HEK293 (cell line): ENCODE results near the gene PWWP2A.

Source experiments
- CTCF ChIA-PET: fragments of 350-600 bp; formaldehyde crosslinking; extraction: SDS; loops from one replicate; lab custom pipeline; 2021; ENCODE audit warnings: antibody characterized with exemption; lab: Yijun Ruan, JAX
- POLR2A ChIA-PET: fragments of 300-600 bp; formaldehyde crosslinking; extraction: SDS; loops from one replicate; lab custom pipeline; 2020; ENCODE audit warnings: antibody characterized with exemption, inconsistent platforms; lab: Yijun Ruan, JAX
- H3K27ac ChIP-seq: fragments of 200-500 bp; sonication (Bioruptor generic); 2 replicates; pipeline ENCODE4 v1.5.1; 2014; ENCODE audit warnings: low read depth, low read length, control low read depth, inconsistent platforms; ENCODE audit errors: extremely low read depth
- H3K36me3 ChIP-seq, 2 experiments: fragments of 200-500 bp in 1 of 2; sonication (Bioruptor generic) in 1 of 2; 1 replicate in 1 of 2; 2 replicates in 1 of 2; pipeline ENCODE4 v1.5.1; 2014 to 2017; ENCODE audit warnings: inconsistent platforms in 2 of 2, low read length in 2 of 2; ENCODE audit not compliant: control insufficient read depth in 2 of 2, insufficient read depth in 1 of 2
- H3K4me1 ChIP-seq: fragments of 200-500 bp; sonication (Bioruptor generic); 2 replicates; pipeline ENCODE4 v1.5.1; 2014; ENCODE audit warnings: mild to moderate bottlenecking, low read length, inconsistent platforms; ENCODE audit not compliant: control insufficient read depth, insufficient read depth
- H3K4me3 ChIP-seq: 2 replicates; pipeline ENCODE4 v1.5.1; 2011; ENCODE audit warnings: low read depth, mild to moderate bottlenecking, control low read depth, low read length, moderate library complexity
- H3K9me3 ChIP-seq: fragments of 200-500 bp; sonication (Bioruptor generic); 2 replicates; pipeline ENCODE4 v1.5.1; 2014; ENCODE audit warnings: low read depth, low read length, inconsistent platforms; ENCODE audit not compliant: control insufficient read depth, insufficient read depth
- HOXA7 ChIP-seq: sonication (generic); formaldehyde crosslinking; IDR thresholded peaks from 2 replicates; pipeline ENCODE4 v1.8.1; 2022; ENCODE audit warnings: missing genetic modification reagents, borderline replicate concordance
- KLF9 ChIP-seq: fragments of 450-650 bp; formaldehyde crosslinking; IDR thresholded peaks from 2 replicates; pipeline ENCODE4 v1.5.1; 2016; ENCODE audit warnings: missing biosample characterization, missing genetic modification characterization, low read depth
- SETDB1 ChIP-seq: IDR thresholded peaks from one replicate; pipeline ENCODE4 v1.6.1; 2017; ENCODE audit warnings: mild to moderate bottlenecking, low read length, moderate library complexity, mixed read lengths; ENCODE audit not compliant: insufficient read length
- YY2 ChIP-seq: fragments of 450-650 bp; formaldehyde crosslinking; IDR thresholded peaks from 2 replicates; pipeline ENCODE4 v1.5.1; 2016; ENCODE audit warnings: missing biosample characterization, missing genetic modification characterization
- ZBTB1 ChIP-seq: fragments of 450-650 bp; formaldehyde crosslinking; IDR thresholded peaks from 2 replicates; pipeline ENCODE4 v1.5.1; 2016; ENCODE audit warnings: missing biosample characterization, missing genetic modification characterization
- ZNF112 ChIP-seq: fragments of 450-650 bp; formaldehyde crosslinking; IDR thresholded peaks from 2 replicates; pipeline ENCODE4 v1.5.0; 2017; ENCODE audit warnings: missing biosample characterization, missing genetic modification characterization
- ZNF132 ChIP-seq: fragments of 450-650 bp; formaldehyde crosslinking; IDR thresholded peaks from 2 replicates; pipeline ENCODE4 v1.5.1; 2017; ENCODE audit warnings: missing biosample characterization, missing genetic modification characterization, borderline replicate concordance
- ZNF157 ChIP-seq: fragments of 450-650 bp; formaldehyde crosslinking; IDR thresholded peaks from 2 replicates; pipeline ENCODE4 v1.5.1; 2016; ENCODE audit warnings: missing biosample characterization, missing genetic modification characterization
- ZNF202 ChIP-seq: fragments of 450-650 bp; formaldehyde crosslinking; IDR thresholded peaks from 2 replicates; pipeline ENCODE4 v1.5.1; 2016; ENCODE audit warnings: missing biosample characterization, missing genetic modification characterization, borderline replicate concordance
- ZNF23 ChIP-seq: fragments of 450-650 bp; formaldehyde crosslinking; IDR thresholded peaks from 2 replicates; pipeline ENCODE4 v1.5.1; 2016; ENCODE audit warnings: missing biosample characterization, missing genetic modification characterization, borderline replicate concordance
- ZNF24 ChIP-seq: fragments of 450-650 bp; formaldehyde crosslinking; IDR thresholded peaks from 2 replicates; pipeline ENCODE4 v1.5.1; 2016; ENCODE audit warnings: missing biosample characterization, missing genetic modification characterization
- ZNF518A ChIP-seq: fragments of 450-650 bp; formaldehyde crosslinking; conservative IDR thresholded peaks from 2 replicates; pipeline ENCODE4 v1.5.1; 2016; ENCODE audit warnings: low read depth, missing biosample characterization, missing genetic modification characterization
- ZNF549 ChIP-seq: fragments of 450-650 bp; IDR thresholded peaks from 2 replicates; pipeline ENCODE4 v1.5.1; 2018; ENCODE audit warnings: missing biosample characterization, missing genetic modification characterization, mild to moderate bottlenecking, inconsistent platforms, moderate library complexity
- ZNF585B ChIP-seq: fragments of 450-650 bp; formaldehyde crosslinking; IDR thresholded peaks from 2 replicates; pipeline ENCODE4 v1.5.1; 2016; ENCODE audit warnings: missing biosample characterization, missing genetic modification characterization
- TF ChIP-seq, protein P1 (sequence below): IDR thresholded peaks from 2 replicates; pipeline ENCODE4 v1.6.1; 2011; ENCODE audit warnings: mild to moderate bottlenecking, low read depth, low read length, borderline replicate concordance
- TF ChIP-seq, protein P2 (sequence below): fragments of 450-650 bp; formaldehyde crosslinking; IDR thresholded peaks from 2 replicates; pipeline ENCODE4 v1.5.1; 2016; ENCODE audit warnings: missing biosample characterization, missing genetic modification characterization, borderline replicate concordance
- TF ChIP-seq, protein P3 (sequence below): fragments of 450-650 bp; formaldehyde crosslinking; IDR thresholded peaks from 2 replicates; pipeline ENCODE4 v1.5.1; 2016; ENCODE audit warnings: missing biosample characterization, missing genetic modification characterization
- TF ChIP-seq, protein P4 (sequence below): fragments of 450-650 bp; formaldehyde crosslinking; IDR thresholded peaks from 2 replicates; pipeline ENCODE4; 2016; ENCODE audit warnings: missing biosample characterization, missing genetic modification characterization
- TF ChIP-seq, protein P5 (sequence below): fragments of 450-650 bp; formaldehyde crosslinking; IDR thresholded peaks from 2 replicates; pipeline ENCODE4 v1.5.1; 2016; ENCODE audit warnings: missing biosample characterization, missing genetic modification characterization, borderline replicate concordance

The PWWP2A gene

DNA sequence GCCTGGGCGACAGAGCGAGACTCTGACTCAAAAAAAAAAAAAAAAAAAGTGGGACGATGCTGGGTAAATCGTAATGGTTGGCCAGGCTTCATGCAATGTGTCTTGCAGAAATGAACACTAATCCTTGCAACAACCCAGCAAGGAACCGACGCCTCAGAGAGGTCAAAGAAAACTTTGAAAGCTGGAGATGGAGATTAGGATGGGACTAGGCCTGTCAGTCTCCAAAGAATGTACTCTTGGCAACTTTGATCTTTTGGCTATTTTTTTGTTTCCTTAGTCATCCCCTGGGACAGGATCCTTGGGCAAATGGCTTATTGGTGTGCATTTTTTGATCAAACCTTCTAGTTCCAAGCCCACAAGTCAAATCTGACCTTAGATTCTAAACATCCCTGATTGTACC, 10.6 kb upstream of the PWWP2A start:
- ChIA-PET CTCF (interaction anchor here (0.9 kb wide), 1 partner anchor 205 kb away, joined by 4 read pairs; no protein-coding TSS in a partner anchor), POLR2A (no interaction called here)
- Histone ChIP-seq H3K27ac (no peak overlapping the region), H3K9me3 (no peaks in the 10 kb centered on the region), H3K36me3 (no peaks in the 10 kb centered on the region), H3K4me3 (no peak overlapping the region), H3K4me1 (no peaks in the 10 kb centered on the region)
- TF ChIP-seq, protein P1, sequence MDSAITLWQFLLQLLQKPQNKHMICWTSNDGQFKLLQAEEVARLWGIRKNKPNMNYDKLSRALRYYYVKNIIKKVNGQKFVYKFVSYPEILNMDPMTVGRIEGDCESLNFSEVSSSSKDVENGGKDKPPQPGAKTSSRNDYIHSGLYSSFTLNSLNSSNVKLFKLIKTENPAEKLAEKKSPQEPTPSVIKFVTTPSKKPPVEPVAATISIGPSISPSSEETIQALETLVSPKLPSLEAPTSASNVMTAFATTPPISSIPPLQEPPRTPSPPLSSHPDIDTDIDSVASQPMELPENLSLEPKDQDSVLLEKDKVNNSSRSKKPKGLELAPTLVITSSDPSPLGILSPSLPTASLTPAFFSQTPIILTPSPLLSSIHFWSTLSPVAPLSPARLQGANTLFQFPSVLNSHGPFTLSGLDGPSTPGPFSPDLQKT = no peak
- TF ChIP-seq ZNF585B (tag by site-specific recombination) (no peak), ZNF202 (no peak), HOXA7 (no peak), KLF9 (tag by site-specific recombination) (no peak), ZNF549 (no peak), SETDB1 (no peak), ZNF157 (no peak), ZBTB1 (tag by site-specific recombination) (no peak), ZNF24 (tag by site-specific recombination) (no peak)
- TF ChIP-seq, protein P2, sequence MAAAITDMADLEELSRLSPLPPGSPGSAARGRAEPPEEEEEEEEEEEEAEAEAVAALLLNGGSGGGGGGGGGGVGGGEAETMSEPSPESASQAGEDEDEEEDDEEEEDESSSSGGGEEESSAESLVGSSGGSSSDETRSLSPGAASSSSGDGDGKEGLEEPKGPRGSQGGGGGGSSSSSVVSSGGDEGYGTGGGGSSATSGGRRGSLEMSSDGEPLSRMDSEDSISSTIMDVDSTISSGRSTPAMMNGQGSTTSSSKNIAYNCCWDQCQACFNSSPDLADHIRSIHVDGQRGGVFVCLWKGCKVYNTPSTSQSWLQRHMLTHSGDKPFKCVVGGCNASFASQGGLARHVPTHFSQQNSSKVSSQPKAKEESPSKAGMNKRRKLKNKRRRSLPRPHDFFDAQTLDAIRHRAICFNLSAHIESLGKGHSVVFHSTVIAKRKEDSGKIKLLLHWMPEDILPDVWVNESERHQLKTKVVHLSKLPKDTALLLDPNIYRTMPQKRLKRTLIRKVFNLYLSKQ (tag by site-specific recombination) = no peak
- TF ChIP-seq, protein P3, sequence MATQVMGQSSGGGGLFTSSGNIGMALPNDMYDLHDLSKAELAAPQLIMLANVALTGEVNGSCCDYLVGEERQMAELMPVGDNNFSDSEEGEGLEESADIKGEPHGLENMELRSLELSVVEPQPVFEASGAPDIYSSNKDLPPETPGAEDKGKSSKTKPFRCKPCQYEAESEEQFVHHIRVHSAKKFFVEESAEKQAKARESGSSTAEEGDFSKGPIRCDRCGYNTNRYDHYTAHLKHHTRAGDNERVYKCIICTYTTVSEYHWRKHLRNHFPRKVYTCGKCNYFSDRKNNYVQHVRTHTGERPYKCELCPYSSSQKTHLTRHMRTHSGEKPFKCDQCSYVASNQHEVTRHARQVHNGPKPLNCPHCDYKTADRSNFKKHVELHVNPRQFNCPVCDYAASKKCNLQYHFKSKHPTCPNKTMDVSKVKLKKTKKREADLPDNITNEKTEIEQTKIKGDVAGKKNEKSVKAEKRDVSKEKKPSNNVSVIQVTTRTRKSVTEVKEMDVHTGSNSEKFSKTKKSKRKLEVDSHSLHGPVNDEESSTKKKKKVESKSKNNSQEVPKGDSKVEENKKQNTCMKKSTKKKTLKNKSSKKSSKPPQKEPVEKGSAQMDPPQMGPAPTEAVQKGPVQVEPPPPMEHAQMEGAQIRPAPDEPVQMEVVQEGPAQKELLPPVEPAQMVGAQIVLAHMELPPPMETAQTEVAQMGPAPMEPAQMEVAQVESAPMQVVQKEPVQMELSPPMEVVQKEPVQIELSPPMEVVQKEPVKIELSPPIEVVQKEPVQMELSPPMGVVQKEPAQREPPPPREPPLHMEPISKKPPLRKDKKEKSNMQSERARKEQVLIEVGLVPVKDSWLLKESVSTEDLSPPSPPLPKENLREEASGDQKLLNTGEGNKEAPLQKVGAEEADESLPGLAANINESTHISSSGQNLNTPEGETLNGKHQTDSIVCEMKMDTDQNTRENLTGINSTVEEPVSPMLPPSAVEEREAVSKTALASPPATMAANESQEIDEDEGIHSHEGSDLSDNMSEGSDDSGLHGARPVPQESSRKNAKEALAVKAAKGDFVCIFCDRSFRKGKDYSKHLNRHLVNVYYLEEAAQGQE (tag by site-specific recombination) = no peak
- TF ChIP-seq, protein P4, sequence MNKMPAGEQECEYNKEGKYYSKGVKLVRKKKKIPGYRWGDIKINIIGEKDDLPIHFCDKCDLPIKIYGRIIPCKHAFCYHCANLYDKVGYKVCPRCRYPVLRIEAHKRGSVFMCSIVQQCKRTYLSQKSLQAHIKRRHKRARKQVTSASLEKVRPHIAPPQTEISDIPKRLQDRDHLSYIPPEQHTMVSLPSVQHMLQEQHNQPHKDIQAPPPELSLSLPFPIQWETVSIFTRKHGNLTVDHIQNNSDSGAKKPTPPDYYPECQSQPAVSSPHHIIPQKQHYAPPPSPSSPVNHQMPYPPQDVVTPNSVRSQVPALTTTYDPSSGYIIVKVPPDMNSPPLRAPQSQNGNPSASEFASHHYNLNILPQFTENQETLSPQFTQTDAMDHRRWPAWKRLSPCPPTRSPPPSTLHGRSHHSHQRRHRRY = no peak
- TF ChIP-seq, protein P5, sequence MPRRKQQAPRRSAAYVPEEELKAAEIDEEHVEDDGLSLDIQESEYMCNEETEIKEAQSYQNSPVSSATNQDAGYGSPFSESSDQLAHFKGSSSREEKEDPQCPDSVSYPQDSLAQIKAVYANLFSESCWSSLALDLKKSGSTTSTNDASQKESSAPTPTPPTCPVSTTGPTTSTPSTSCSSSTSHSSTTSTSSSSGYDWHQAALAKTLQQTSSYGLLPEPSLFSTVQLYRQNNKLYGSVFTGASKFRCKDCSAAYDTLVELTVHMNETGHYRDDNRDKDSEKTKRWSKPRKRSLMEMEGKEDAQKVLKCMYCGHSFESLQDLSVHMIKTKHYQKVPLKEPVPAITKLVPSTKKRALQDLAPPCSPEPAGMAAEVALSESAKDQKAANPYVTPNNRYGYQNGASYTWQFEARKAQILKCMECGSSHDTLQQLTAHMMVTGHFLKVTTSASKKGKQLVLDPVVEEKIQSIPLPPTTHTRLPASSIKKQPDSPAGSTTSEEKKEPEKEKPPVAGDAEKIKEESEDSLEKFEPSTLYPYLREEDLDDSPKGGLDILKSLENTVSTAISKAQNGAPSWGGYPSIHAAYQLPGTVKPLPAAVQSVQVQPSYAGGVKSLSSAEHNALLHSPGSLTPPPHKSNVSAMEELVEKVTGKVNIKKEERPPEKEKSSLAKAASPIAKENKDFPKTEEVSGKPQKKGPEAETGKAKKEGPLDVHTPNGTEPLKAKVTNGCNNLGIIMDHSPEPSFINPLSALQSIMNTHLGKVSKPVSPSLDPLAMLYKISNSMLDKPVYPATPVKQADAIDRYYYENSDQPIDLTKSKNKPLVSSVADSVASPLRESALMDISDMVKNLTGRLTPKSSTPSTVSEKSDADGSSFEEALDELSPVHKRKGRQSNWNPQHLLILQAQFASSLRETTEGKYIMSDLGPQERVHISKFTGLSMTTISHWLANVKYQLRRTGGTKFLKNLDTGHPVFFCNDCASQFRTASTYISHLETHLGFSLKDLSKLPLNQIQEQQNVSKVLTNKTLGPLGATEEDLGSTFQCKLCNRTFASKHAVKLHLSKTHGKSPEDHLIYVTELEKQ (tag by site-specific recombination) = no peak
- TF ChIP-seq, all 188 proteins: peak for 0

GRCh38 chr5:160128632-160129031, 9.4 kb upstream of the PWWP2A start:
- CTCF ChIA-PET = interaction anchor here (0.6 kb wide), 1 partner anchor 229 kb away, joined by 3 read pairs; no protein-coding TSS in a partner anchor
- POLR2A ChIA-PET = no interaction called here
- H3K4me3 ChIP-seq = no peak overlapping the region
- TF ChIP-seq ZNF23 (tag by site-specific recombination) = no peak
- TF ChIP-seq ZNF202 = peak; percentile 91
- no peak for TF ChIP-seq ZNF112 (tag by site-specific recombination)
- TF ChIP-seq ZNF518A (tag by site-specific recombination) = peak; percentile 87
- no peak for TF ChIP-seq ZNF132 (tag by site-specific recombination)
- TF ChIP-seq YY2 (tag by site-specific recombination) = no peak

More at GRCh38 chr5:160128632-160129031, 9.4 kb upstream of the PWWP2A start:
- H3K36me3 ChIP-seq = no peaks in the 10 kb centered on the region
- no peaks in the 10 kb centered on the region for H3K9me3 ChIP-seq
- no peak overlapping the region for H3K27ac ChIP-seq
- no peaks in the 10 kb centered on the region for H3K4me1 ChIP-seq
